Karpas-422 (cell line): ENCODE data around the gene UBAP1L. TPM values are rescaled to one million over a fixed set of nuclear protein-coding genes. Genes with fewer than 3 reads are reported as not detected.
A peak's percentile ranks its signal among the peaks of the same experiment; 100 is the strongest.

Experiments used
- DNase-seq: peaks from one replicate; pipeline ENCODE4 v3.0.0-alpha.2; 2015
- H2AFZ ChIP-seq: fragments of 200-600 bp; sonication (generic); 2 replicates; pipeline ENCODE4 v1.6.1; 2014; ENCODE audit warnings: antibody characterized with exemption, low read length, mixed read lengths
- H3K27ac ChIP-seq: fragments of 200-600 bp; sonication (generic); 2 replicates; pipeline ENCODE4 v1.5.1; 2014; ENCODE audit warnings: mild to moderate bottlenecking, low read length, moderate library complexity
- H3K27me3 ChIP-seq: fragments of 200-600 bp; sonication (generic); 2 replicates; pipeline ENCODE4 v1.6.1; 2014; ENCODE audit warnings: low read length, mixed read lengths
- H3K36me3 ChIP-seq: fragments of 200-600 bp; sonication (generic); 2 replicates; pipeline ENCODE4 v1.6.1; 2014; ENCODE audit warnings: low read length, mixed read lengths; ENCODE audit not compliant: insufficient read depth
- H3K4me1 ChIP-seq: fragments of 200-600 bp; sonication (generic); 2 replicates; pipeline ENCODE4 v1.6.1; 2014; ENCODE audit warnings: mild to moderate bottlenecking, low read length, mixed read lengths
- H3K4me2 ChIP-seq: fragments of 200-600 bp; sonication (generic); 2 replicates; pipeline ENCODE4 v1.6.1; 2014; ENCODE audit warnings: low read length, low read depth, mild to moderate bottlenecking; ENCODE audit not compliant: poor library complexity, severe bottlenecking
- H3K4me3 ChIP-seq: fragments of 200-600 bp; sonication (generic); 2 replicates; pipeline ENCODE4 v1.5.1; 2014; ENCODE audit warnings: mild to moderate bottlenecking, antibody characterized with exemption, low read length, mixed read lengths
- H3K79me2 ChIP-seq: fragments of 200-600 bp; sonication (generic); 2 replicates; pipeline ENCODE4 v1.6.1; 2014; ENCODE audit warnings: mild to moderate bottlenecking, low read length, mixed read lengths
- H3K9ac ChIP-seq: fragments of 200-600 bp; sonication (generic); 2 replicates; pipeline ENCODE4 v1.6.0; 2014; ENCODE audit warnings: low read length
- H3K9me2 ChIP-seq: fragments of 200-600 bp; sonication (generic), shearing (Covaris generic); replicated peaks from 2 replicates; pipeline ENCODE4 v1.6.0; 2014; ENCODE audit warnings: mild to moderate bottlenecking, low read length, moderate library complexity; ENCODE audit not compliant: insufficient read depth
- H3K9me3 ChIP-seq: fragments of 300-700, 200-600 bp; sonication (generic); 2 replicates; pipeline ENCODE4 v1.6.1; 2014; ENCODE audit warnings: low read length, mixed read lengths
- H4K20me1 ChIP-seq: fragments of 200-600 bp; sonication (generic); 2 replicates; pipeline ENCODE4 v1.6.1; 2014; ENCODE audit warnings: mild to moderate bottlenecking, antibody characterized with exemption, low read length, low read depth; ENCODE audit not compliant: insufficient read depth
- total RNA-seq: library from RNA; depleted of rRNA; stranded (reverse); fragments of >200 nt; shearing (Covaris generic); gene quantifications from 2 replicates; pipeline ENCODE4 v1.2.3, GENCODE V29; 2014; ENCODE audit warnings: low replicate concordance

The UBAP1L gene
- total RNA-seq, 1 experiment from 2014 or later = 6.5 TPM

DNA sequence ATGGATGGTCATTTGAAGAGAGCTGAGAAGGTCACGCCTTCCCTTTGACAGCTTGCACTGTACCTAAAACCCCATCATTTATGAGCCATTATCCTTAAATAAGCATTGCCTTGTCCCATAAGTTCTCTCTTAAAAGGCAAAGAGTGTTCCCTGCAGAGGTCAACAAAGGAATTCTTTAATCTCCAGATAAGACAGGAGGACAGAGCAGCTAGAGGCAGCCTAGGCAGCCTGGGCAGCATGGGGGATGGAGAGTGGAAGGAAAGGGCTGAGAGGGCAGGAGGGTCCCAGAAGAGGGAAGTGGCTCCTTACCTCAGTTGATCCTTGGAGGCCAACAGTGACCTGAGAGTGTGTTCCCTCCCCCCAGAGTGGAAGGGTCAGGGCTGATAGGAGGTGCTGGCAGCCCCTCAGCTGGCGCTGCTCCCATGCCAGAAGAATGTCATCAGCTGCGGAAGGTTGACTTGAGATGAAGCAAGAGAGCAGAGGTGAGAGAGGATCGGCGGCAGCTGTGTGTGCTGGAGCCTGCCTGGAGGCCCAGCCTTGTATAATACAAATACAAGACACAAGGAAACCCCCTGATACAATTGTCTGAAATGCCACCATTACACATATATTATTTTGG, 25.7 kb downstream of the UBAP1L start:
- Histone ChIP-seq H2AFZ (no peak overlapping the region), H3K27ac (no peak overlapping the region), H3K4me1 (no peaks in the 10 kb centered on the region), H3K4me3 (no peak overlapping the region), H4K20me1 (no peaks in the 10 kb centered on the region), H3K9me2 (no peaks in the 10 kb centered on the region), H3K4me2 (no peak overlapping the region), H3K27me3 (no peaks in the 10 kb centered on the region), H3K9ac (no peak overlapping the region), H3K36me3 (no peaks in the 10 kb centered on the region), H3K79me2 (no peaks in the 10 kb centered on the region), H3K9me3 (no peaks in the 10 kb centered on the region)
- DNase-seq = no peak

DNA sequence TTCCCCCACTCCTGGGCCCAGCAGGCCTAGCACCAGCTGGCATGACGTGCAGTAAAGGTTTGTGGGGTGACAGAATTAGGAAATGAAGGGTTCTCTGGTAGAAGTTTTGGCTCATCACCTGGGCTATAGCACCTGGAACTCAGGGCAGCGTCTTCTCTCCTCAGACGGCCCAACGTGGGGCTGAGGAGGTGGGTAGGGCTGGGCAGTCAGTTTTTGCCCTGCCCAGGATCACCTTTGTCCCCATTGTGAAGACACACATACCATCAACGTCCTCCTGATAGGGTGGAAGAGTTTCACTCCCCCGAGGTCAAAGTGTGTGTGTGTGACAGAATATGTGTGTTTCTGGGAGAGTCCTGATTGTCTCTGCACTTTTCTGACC, 26.4 kb downstream of the UBAP1L start:
- Histone ChIP-seq H3K9me2 (no peaks in the 10 kb centered on the region), H3K4me3 (no peak overlapping the region), H3K4me2 (no peak overlapping the region), H3K27ac (no peak overlapping the region), H3K9ac (no peak overlapping the region), H2AFZ (no peak overlapping the region), H3K27me3 (no peaks in the 10 kb centered on the region), H4K20me1 (no peaks in the 10 kb centered on the region), H3K36me3 (no peaks in the 10 kb centered on the region), H3K4me1 (no peaks in the 10 kb centered on the region), H3K9me3 (no peaks in the 10 kb centered on the region), H3K79me2 (no peaks in the 10 kb centered on the region)
- DNase-seq = no peak

DNA sequence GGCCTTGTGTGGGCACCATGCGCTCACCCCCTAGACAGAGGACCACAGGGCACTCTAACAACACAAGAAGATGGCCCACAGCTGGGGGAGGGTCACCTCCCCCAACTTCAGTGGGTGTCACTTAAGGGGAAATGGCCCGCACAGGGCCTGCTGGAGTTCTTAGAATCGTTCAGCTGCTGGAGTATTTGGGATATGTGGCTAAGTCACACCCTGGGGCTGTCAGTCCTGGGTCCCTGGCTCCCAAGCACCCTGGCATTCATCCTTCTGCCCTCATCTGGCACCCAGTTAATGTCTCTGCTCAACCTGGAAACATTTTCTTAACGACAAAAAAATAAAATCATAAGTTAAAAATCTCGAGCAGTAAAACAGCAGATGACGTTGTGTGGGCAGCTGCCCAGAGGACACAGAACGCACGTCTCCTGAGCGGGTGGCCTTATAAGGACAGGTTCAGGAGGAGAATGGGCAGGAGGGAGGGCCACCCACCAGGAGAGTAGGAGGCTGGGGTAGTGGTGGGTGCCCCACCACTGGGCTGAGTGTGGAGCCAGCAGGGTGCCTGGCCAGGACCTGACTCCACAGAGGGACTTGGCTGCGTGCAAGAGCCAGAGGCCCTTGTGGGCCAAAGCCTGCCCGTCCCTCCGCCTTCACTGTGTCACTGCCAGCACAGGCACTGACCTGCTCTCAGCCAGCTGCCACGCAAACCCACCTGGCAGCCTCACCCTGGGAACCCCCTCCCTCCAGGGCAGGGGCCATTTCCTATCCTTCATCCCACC, 26.9 kb downstream of the UBAP1L start:
- H3K4me3 ChIP-seq = no peak overlapping the region
- H3K36me3 ChIP-seq = no peaks in the 10 kb centered on the region
- H3K4me1 ChIP-seq = no peaks in the 10 kb centered on the region
- H3K27ac ChIP-seq = no peak overlapping the region
- H3K9me3 ChIP-seq = no peaks in the 10 kb centered on the region
- H3K79me2 ChIP-seq = no peaks in the 10 kb centered on the region
- no peak overlapping the region for H3K4me2 ChIP-seq
- no peak overlapping the region for H3K9ac ChIP-seq
- no peak for DNase-seq
- H4K20me1 ChIP-seq = no peaks in the 10 kb centered on the region
- no peaks in the 10 kb centered on the region for H3K27me3 ChIP-seq
- H2AFZ ChIP-seq = no peak overlapping the region
- no peaks in the 10 kb centered on the region for H3K9me2 ChIP-seq

GRCh38 chr15:65087411-65087810, 27.6 kb downstream of the UBAP1L start:
- Histone ChIP-seq H3K79me2 (no peaks in the 10 kb centered on the region), H3K4me1 (no peaks in the 10 kb centered on the region), H3K9me2 (no peaks in the 10 kb centered on the region), H3K9ac (no peak overlapping the region), H3K27ac (no peak overlapping the region), H3K4me3 (no peak overlapping the region), H3K27me3 (no peaks in the 10 kb centered on the region), H2AFZ (no peak overlapping the region), H3K9me3 (no peaks in the 10 kb centered on the region), H3K4me2 (no peak overlapping the region), H3K36me3 (no peaks in the 10 kb centered on the region), H4K20me1 (no peaks in the 10 kb centered on the region)
- no peak for DNase-seq

DNA sequence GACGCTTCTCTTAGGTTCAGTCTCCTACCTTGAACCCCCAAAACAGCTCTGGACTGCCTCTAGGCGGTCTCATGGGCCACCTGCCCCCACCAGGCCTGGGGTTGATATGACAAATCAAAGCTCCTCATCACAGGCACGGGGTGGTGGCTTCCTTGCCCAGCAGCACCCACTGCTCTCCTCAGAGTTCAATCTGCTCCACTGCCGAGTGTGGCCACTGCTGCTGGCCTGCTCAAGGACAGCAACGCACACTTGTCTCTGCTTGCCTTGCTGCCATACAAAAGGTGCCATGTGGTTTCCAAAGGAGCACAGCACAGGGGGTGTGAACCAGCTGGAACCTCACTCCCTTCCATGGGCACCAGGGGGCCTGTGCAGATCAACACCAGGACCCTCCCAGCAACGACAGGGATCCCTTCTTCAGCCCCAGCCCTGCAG, 28.3 kb downstream of the UBAP1L start:
- no peak overlapping the region for H3K4me3 ChIP-seq
- no peak overlapping the region for H3K4me2 ChIP-seq
- no peaks in the 10 kb centered on the region for H3K79me2 ChIP-seq
- H3K9ac ChIP-seq = no peak overlapping the region
- no peaks in the 10 kb centered on the region for H3K9me2 ChIP-seq
- H3K4me1 ChIP-seq = no peaks in the 10 kb centered on the region
- no peaks in the 10 kb centered on the region for H4K20me1 ChIP-seq
- no peaks in the 10 kb centered on the region for H3K9me3 ChIP-seq
- DNase-seq = peak; percentile 61
- H3K36me3 ChIP-seq = no peaks in the 10 kb centered on the region
- no peak overlapping the region for H3K27ac ChIP-seq
- no peaks in the 10 kb centered on the region for H3K27me3 ChIP-seq
- no peak overlapping the region for H2AFZ ChIP-seq

DNA sequence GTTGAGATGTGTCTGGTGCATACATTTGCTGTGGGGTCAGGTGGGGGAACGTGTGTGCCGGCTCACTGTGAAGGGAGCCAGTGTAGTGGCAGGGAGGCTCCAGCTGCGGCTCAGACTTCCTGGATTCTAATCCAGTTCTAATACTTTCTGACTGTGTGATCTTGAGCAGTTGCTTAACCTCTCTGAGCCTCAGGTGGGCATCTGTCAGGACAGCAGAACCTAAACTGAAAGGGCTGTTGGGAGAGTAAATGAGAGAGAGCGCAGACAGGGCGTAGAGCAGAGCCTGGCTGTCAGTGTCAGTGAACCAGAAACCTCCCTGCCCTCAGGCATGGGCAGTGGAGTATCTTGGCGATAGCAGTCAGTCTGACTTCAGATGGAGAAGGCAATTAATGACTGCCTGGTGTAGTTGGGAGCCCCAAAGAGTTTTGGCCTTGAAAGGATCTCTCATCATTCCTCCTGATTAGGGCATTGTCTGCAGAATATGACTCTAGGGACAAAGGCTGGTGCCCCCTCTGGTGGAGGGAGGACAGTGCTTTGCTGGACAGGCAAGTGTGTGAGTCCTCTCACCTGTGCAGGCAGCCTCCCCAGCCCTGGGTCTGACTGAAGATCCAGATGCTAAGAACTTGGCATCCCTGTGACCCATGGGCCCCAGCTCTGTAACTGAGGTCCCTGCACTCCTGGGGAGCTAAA, 28.9 kb downstream of the UBAP1L start:
- no peaks in the 10 kb centered on the region for H3K36me3 ChIP-seq
- H3K9me2 ChIP-seq = no peaks in the 10 kb centered on the region
- H3K4me3 ChIP-seq = no peak overlapping the region
- H3K4me2 ChIP-seq = no peak overlapping the region
- no peaks in the 10 kb centered on the region for H4K20me1 ChIP-seq
- peak; percentile 64 for DNase-seq
- H3K27ac ChIP-seq = no peak overlapping the region
- H3K27me3 ChIP-seq = no peaks in the 10 kb centered on the region
- no peak overlapping the region for H2AFZ ChIP-seq
- no peaks in the 10 kb centered on the region for H3K4me1 ChIP-seq
- H3K79me2 ChIP-seq = no peaks in the 10 kb centered on the region
- H3K9ac ChIP-seq = no peak overlapping the region
- H3K9me3 ChIP-seq = no peaks in the 10 kb centered on the region

DNA sequence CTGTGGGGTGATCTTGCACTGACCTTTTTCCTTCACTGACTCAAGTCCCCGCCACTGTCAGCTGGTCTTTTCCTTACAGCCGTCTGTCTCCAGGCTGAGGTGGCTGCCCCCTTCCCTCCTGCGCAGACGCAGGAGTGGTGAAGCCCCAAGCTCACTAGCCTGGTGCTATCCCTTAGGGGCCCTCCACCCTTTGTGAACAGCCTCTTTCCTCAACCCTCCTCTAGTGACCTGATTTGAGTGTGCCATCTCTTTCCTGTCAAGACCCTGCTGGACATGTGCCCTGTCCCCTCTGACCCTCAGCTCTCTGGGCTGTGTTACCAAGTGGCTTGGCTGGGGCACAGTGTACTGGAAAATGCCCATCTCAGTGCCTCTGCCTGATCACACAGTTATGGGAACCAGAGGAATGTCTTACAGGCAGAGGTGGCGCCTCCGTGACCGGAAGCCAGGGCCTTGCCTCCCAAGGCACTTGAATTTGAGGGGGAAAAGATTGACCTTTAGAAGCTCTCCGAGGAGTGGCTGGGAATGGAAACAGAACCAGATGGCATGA, 29.7 kb downstream of the UBAP1L start:
- no peaks in the 10 kb centered on the region for H3K36me3 ChIP-seq
- H3K9me3 ChIP-seq = no peaks in the 10 kb centered on the region
- H4K20me1 ChIP-seq = no peaks in the 10 kb centered on the region
- no peaks in the 10 kb centered on the region for H3K79me2 ChIP-seq
- no peaks in the 10 kb centered on the region for H3K27me3 ChIP-seq
- no peak overlapping the region for H3K4me3 ChIP-seq
- no peaks in the 10 kb centered on the region for H3K4me1 ChIP-seq
- no peak overlapping the region for H2AFZ ChIP-seq
- no peak overlapping the region for H3K27ac ChIP-seq
- H3K9me2 ChIP-seq = no peaks in the 10 kb centered on the region
- no peak overlapping the region for H3K9ac ChIP-seq
- H3K4me2 ChIP-seq = no peak overlapping the region
- no peak for DNase-seq

DNA sequence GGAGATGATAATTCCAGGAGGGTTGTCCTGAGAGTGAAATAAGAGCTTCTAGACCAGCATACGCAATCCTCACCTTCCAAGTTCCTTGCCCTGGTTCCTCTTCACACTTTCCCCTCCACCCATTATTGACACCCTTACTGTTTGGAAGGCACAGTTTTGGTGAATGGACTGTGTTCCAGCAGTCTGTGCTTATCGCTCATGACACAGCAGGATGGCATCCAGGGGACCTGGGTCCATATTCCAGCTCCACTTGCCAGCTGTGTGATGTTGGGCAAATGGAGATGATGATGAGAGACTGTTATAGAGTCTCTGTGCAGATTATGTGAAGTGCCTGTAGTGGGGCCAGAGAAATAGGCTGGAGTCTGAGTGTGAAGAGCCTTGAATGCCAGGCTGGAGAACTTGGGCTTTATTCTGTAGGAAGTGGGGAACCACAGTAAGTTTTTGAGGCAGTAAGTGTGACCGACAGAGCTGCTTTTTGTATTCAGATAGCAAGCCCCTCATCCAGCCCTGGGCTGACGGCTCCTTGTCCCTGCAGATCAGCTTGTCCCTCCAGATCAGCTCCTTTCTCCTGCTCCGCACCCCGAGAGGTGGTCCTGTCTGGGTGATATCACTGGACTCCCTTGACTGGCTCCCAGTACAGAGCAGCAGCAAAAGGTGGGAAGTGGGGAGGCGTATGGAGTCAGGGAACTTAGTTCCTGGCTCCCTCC, 30.3 kb downstream of the UBAP1L start:
- no peaks in the 10 kb centered on the region for H3K9me2 ChIP-seq
- H3K27ac ChIP-seq = no peak overlapping the region
- no peak overlapping the region for H3K9ac ChIP-seq
- H3K79me2 ChIP-seq = no peaks in the 10 kb centered on the region
- no peaks in the 10 kb centered on the region for H3K27me3 ChIP-seq
- H3K9me3 ChIP-seq = no peaks in the 10 kb centered on the region
- H3K36me3 ChIP-seq = no peaks in the 10 kb centered on the region
- no peaks in the 10 kb centered on the region for H3K4me1 ChIP-seq
- H3K4me2 ChIP-seq = no peak overlapping the region
- no peak for DNase-seq
- H3K4me3 ChIP-seq = no peak overlapping the region
- no peak overlapping the region for H2AFZ ChIP-seq
- H4K20me1 ChIP-seq = no peaks in the 10 kb centered on the region
